ENCODE measurements around the gene SLC9A9. TPM values are rescaled to one million over a fixed set of nuclear protein-coding genes. Genes with fewer than 3 reads are reported as not detected.

The SLC9A9 gene
- total and polyA plus RNA-seq, 10 of the 15 experiments (the other 5 are each of a cell fraction or from before 2014, with no cell fraction given) = 3.5 to 14.2 (median 9.3) TPM

GRCh38 chr3:143832433-143832832, 15.8 kb downstream of the SLC9A9 start (continued):
- TF ChIP-seq RELB (IDR thresholded peaks at IDR 0.05; ENCODE audit: low read depth) = 0 out of 2 replicates have a peak, but pooled peaks have one; percentile 21
- TF ChIP-seq ZNF217 (IDR thresholded peaks at IDR 0.05) = no peak
- TF ChIP-seq EED (IDR thresholded peaks at IDR 0.05; ENCODE audit: low read depth) = peak; percentile 79
- no peak for TF ChIP-seq GABPA (IDR thresholded peaks at IDR 0.05; ENCODE audit: low read depth)
- 0 out of 2 replicates have a peak, but pooled peaks have one; percentile 15 for TF ChIP-seq ZNF384 (IDR thresholded peaks at IDR 0.05; ENCODE audit: borderline replicate concordance, low read depth, low read length)
- TF ChIP-seq ZNF207 (IDR thresholded peaks at IDR 0.05; ENCODE audit: borderline replicate concordance) = no peak
- TF ChIP-seq MEF2B (IDR thresholded peaks at IDR 0.05; ENCODE audit: partially characterized antibody, poor library complexity, severe bottlenecking) = peak; percentile 55
- peak; percentile 68; the same call in 1 of the 2 replicates for TF ChIP-seq ZBED1 (IDR thresholded peaks at IDR 0.05; ENCODE audit: borderline replicate concordance)
- peak; percentile 83 for TF ChIP-seq JUNB (IDR thresholded peaks at IDR 0.05)
- peak; percentile 45 to 47; a peak in 2 of 4 replicates for TF ChIP-seq IKZF2 (IDR thresholded peaks at IDR 0.05)
- TF ChIP-seq NFYA (IDR thresholded peaks at IDR 0.05; ENCODE audit: borderline replicate concordance, low read depth, low read length) = no peak
- 0 out of 4 replicates have a peak, but pooled peaks of 1 of the 2 experiments have one; percentile 9 for TF ChIP-seq CEBPB (IDR thresholded peaks at IDR 0.05; ENCODE audit: borderline replicate concordance in 1 of 2, low read depth in 2 of 2, low read length in 2 of 2)
- no peak for TF ChIP-seq TBL1XR1 (IDR thresholded peaks at IDR 0.05; ENCODE audit: low read depth, low read length)
- peak; percentile 64 for TF ChIP-seq ATF2 (IDR thresholded peaks at IDR 0.05; ENCODE audit: low read length)
- TF ChIP-seq CREM (IDR thresholded peaks at IDR 0.05; ENCODE audit: low read depth) = peak; percentile 61
